Body of pancreas (tissue), 4 donors: ENCODE measurements around the gene TRUB1.

Experiments used
- CTCF ChIP-seq, 7 experiments: fragments of 450-650 bp in 4 of 7; fragments of 200-600 bp in 3 of 7; sonication (generic) in 3 of 7; IDR thresholded peaks; one replicate each; pipeline ENCODE4 v1.5.1; 2016 to 2019; ENCODE audit warnings: antibody characterized with exemption in 7 of 7
- POLR2A ChIP-seq, 3 donors: fragments of 450-650 bp; IDR thresholded peaks; one replicate each; pipeline ENCODE4 v1.6.1; 2016; ENCODE audit warnings: antibody characterized with exemption in 3 of 3, mild to moderate bottlenecking in 2 of 3

DNA sequence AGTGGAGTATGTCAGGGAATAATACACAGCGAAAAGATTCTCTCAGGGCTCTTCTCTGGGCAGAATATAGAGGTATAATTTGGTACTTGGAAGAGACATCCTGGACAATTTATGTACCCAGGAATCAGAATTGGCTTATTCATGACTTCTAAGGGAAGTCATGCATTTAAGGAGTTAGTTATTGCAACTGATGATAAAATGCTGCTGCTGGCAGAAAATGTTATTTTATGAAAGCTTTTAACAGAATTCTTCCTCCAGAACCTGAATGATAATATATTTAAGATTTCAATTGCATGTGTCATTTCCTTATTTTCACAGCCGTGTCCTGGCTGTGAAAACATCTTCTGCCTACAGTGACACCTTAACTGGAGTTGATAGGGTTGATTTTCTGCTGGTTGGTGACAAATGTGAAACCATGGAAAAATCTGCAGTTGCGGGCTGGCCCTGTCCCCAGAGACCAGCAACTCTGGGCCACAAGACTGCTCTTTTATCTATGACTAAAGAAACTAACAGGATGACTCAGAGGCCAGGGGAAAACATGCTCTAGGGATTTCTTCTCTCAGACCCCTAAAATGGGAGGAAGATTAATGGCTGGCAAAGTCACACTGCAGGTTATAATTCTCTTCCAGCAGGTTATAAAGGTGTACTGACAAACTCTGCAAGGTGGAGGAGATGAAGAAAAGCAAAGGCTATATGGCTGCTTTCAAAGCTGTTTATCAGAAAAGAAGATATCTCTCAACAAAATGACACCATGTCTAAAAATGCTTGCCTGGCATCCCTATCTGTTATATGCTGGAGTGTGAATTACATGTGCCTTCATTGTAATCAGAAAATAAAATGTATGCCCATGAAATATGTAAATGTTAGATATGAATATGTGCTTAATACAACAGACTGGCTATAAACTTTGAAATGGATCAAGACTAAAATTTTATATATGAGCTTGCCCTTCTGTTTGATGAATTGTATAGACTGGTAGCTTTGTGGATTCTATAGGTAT lies 12.1 kb upstream of the TRUB1 start:
- TF ChIP-seq CTCF (IDR thresholded peaks at IDR 0.05) (no peak), POLR2A (IDR thresholded peaks at IDR 0.05) (no peak)
